Urinary bladder (tissue), 4 donors: ENCODE measurements around the gene DGKB. TPM values are rescaled to one million over a fixed set of nuclear protein-coding genes. Genes with fewer than 3 reads are reported as not detected.

Source experiments
- DNase-seq: peaks from one replicate; pipeline ENCODE4 v3.0.0-alpha.2; 2015; ENCODE audit errors: extremely low spot score
- H3K27ac ChIP-seq: one replicate; pipeline ENCODE4 v1.5.1; 2013; ENCODE audit warnings: low read depth, mild to moderate bottlenecking, moderate library complexity
- H3K36me3 ChIP-seq: one replicate; pipeline ENCODE4 v1.6.1; 2013; ENCODE audit warnings: mild to moderate bottlenecking, moderate library complexity; ENCODE audit not compliant: insufficient read depth
- H3K4me1 ChIP-seq: one replicate; pipeline ENCODE4 v1.6.1; 2013; ENCODE audit warnings: mild to moderate bottlenecking, moderate library complexity; ENCODE audit not compliant: insufficient read depth
- H3K4me3 ChIP-seq: one replicate; pipeline ENCODE4 v1.5.1; 2013; ENCODE audit warnings: low read depth, low read length
- WGBS: extraction: QIAGEN DNeasy Blood & Tissue Kit; methylation state at CpG from one replicate; pipeline ENCODE4 v1.1.7; 2013; 5-methylcytosine and 5-hydroxymethylcytosine counted together
- polyA plus RNA-seq: library from polyadenylated mRNA; stranded (reverse); fragments of 200-250 nt; gene quantifications from one replicate; pipeline ENCODE4 v1.2.3, GENCODE V29; 2013
- total RNA-seq: library from RNA; depleted of rRNA; stranded (reverse); fragments of >200 nt; gene quantifications from one replicate; pipeline ENCODE4 v1.2.3, GENCODE V29; 2014
- donor health status: healthy with polysubstance abuse.
- donor health status: healthy.

Gene DGKB
- total and polyA plus RNA-seq, 2 donors, result 1.2 to 22.5 TPM

DNA sequence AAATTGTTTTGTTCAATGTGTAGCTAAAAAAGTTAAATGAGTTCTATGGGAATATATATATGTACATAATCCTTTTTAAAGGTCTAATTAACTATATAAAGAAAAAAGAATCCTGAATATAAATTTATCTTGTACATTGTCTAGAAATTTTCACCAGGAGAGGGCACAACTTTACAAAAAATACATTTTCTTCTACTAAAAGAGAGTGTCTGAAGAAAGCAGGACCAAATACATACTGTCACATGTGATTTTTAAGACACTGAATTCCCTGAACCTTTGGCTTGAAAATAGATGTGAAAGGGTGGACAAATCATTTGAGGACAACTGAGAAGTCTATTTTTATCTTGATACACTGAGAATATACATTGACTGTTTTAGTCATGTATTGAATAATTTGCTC lies 204.3 kb downstream of the DGKB start:
- H3K27ac ChIP-seq, result no peak overlapping the region

DNA sequence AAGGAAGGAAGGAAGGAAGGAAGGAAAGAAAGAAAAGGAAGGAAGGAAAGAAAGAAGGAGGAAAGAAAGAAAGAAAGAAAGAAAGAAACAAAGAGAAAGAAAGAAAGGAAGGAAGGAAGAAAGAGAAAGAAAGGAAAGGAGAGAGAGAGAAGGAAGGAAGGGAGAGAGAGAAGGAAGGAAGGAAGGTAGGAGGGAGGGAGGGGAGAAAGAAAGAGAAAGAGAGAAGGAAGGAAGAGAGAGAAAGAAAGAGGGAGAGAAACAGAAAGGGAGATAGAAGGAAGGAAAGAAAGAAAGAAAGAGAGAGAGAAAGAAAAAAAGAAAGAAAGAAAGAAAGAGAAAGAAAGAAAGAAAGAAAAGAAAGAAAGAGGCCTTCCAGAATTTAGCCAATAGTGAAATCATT lies 204.9 kb downstream of the DGKB start:
- DNase-seq, result no peak
- H3K4me3 ChIP-seq, result no peak overlapping the region
- peaks cover 1% of the 10 kb centered on the region for H3K36me3 ChIP-seq
- no peak overlapping the region for H3K27ac ChIP-seq
- H3K4me1 ChIP-seq, result no peaks in the 10 kb centered on the region

More for the DNA sequence above, 204.3 kb downstream of the DGKB start:
- Histone ChIP-seq H3K4me3 (no peak overlapping the region), H3K36me3 (peaks cover 1% of the 10 kb centered on the region), H3K4me1 (no peaks in the 10 kb centered on the region)
- no peak for DNase-seq

DNA sequence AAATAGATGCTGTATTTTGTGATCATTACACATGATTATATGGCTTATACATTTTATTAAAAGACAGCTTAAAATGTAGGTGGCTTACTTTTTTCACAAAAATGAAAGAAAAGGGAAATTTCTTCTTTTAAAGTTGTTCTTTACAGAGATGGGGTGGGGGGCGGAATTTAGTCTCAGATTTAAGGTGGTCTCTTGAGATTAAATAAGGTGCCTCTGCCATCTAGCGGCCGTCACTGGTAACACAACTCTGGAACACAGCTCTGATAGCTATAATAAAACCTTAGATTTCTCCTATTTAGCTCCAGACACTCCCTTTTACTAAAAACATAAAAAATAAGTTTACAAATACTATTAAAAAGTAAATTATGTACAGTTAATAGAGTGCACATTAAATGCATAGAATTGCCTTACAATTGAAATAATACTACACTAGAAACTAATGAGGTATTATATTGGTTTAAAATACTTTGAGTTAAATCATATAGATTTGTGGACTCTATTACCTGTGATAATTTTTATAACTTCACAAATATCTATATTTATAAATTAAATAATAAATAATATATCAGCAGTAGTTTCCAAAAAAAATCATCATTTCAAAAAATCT lies 210.9 kb downstream of the DGKB start:
- H3K27ac ChIP-seq, result no peak overlapping the region
- H3K36me3 ChIP-seq, result peaks cover 1% of the 10 kb centered on the region
- no peaks in the 10 kb centered on the region for H3K4me1 ChIP-seq
- H3K4me3 ChIP-seq, result no peak overlapping the region
- DNase-seq, result no peak
- 4% methylated on average over 3 of the region's 3 CpGs for WGBS

DNA sequence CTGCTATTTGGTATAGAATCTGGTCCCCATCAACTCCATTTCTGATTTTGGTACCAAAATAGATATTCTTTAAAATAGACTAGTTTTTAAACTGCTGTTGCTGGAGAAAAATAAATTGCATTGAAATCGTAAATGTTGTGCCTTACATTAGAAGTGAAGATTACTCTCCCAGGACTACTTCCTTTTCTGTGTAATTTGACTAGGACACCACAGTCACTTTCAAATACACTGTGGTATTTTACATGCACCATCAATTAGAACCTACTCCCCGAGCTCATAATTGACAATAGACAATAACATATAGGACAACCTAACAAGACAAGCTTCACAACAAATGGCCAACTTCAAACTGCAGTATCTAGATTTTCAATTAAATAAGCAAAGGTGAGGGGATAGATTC lies 211.5 kb downstream of the DGKB start:
- DNase-seq, result no peak
- 70% methylated on average over 2 of the region's 2 CpGs for WGBS
- Histone ChIP-seq H3K4me1 (no peaks in the 10 kb centered on the region), H3K27ac (no peak overlapping the region), H3K36me3 (peaks cover 1% of the 10 kb centered on the region), H3K4me3 (no peak overlapping the region)

DNA sequence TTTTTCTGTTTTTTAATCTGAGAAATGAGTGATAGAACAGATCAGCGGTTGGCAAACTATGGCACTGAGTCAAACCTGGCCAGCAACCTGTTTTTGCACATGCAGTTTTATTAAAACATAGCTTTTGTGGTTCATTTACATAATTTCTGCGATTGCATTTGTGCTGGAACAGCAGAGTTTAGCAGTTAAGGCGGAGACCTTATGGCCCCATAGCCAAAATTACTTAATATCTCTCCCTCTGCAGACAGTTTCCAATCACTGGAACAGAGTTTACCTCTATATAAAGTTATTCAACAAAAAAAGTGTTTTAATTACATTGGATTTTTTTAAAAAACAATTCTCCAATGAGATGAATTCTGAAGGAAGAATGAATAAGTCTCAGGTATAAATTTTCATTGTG lies 212.1 kb downstream of the DGKB start:
- Histone ChIP-seq H3K4me3 (no peak overlapping the region), H3K27ac (no peak overlapping the region), H3K4me1 (no peaks in the 10 kb centered on the region), H3K36me3 (no peaks in the 10 kb centered on the region)
- 93% methylated on average over 3 of the region's 3 CpGs for WGBS
- no peak for DNase-seq

DNA sequence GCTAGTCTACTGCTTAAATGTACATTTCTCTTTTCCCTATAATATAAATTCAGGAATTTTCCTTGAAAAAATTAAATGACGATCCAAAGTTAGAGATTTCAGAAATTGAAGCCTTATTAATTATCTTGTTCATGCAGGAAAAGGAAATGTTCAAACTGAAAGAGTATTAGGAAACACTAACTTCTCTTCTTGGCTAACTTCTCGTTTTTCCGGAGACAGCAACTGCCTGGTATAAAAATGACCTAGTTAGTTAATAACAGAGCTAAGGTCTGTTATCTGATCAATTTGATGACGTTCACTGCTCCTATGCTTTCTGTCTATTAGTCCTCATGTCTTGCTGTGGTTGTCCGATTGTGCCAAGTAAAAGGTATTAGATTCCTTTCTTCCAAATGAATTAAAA lies 212.5 kb downstream of the DGKB start:
- DNase-seq, result no peak
- Histone ChIP-seq H3K4me1 (no peaks in the 10 kb centered on the region), H3K36me3 (no peaks in the 10 kb centered on the region), H3K27ac (no peak overlapping the region), H3K4me3 (no peak overlapping the region)
- 70% methylated on average over 5 of the region's 5 CpGs for WGBS

DNA sequence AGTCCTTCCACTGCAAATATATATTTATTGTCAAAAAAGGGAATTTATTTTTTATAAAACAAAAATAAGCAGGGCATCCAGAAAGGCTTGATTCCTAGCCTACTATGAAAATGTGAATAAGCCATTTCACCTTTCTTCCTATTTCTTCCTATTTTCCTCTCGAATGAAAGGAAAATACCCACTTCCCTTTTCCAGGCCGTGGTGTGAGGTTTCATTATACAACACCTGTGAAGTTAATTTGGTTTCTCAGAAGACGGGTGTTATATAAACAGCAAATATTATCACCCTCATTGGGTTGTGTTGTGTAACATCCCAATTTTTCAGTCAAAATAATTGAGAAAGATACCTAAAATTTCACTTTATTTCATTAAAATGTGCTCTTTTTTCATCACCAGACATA lies 214.3 kb downstream of the DGKB start:
- Histone ChIP-seq H3K36me3 (no peaks in the 10 kb centered on the region), H3K4me1 (no peaks in the 10 kb centered on the region), H3K27ac (no peak overlapping the region), H3K4me3 (no peak overlapping the region)
- 43% methylated on average over 3 of the region's 3 CpGs for WGBS
- DNase-seq, result no peak

DNA sequence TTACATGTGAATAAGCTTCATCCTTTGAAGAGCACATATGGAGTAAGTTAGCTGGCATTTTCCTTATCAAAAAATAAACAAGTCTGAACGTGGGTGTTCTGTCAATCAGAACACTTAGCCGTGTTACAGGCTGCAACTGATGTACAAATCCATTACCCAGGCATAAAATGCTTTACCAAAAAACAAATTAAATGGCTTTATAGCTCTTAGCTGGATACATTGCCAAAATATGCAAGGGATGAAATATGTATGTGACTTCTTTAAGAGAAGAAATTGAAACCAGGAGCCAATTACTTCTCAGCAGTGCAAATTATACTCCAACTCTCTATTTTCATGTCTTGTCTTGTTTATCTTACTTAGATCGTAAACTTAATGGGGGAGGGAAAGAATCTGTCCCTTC lies 214.8 kb downstream of the DGKB start:
- 32% methylated on average over 3 of the region's 3 CpGs for WGBS
- no peak overlapping the region for H3K4me3 ChIP-seq
- no peaks in the 10 kb centered on the region for H3K4me1 ChIP-seq
- no peak for DNase-seq
- H3K27ac ChIP-seq, result no peak overlapping the region
- H3K36me3 ChIP-seq, result no peaks in the 10 kb centered on the region

DNA sequence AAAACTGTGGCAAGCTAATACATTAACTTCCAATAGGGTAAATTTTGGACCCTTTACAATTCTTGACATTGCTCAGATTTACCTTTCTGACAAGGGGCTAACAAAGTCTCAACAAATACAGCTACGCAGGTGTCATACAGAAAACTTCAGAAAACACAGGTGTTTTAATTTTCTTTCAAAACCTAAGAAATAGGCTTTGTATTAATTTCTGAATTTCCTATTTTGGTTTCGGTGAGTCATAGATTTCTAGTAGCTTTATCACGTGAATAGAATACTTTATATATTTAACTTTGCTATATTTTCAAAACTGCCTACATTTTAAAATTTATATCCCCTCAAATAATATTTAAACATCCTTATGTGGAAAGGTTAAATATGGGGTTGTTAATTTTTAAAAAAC lies 215.3 kb downstream of the DGKB start:
- DNase-seq, result no peak
- H3K27ac ChIP-seq, result no peak overlapping the region
- WGBS, result 91% methylated on average over 3 of the region's 3 CpGs

DNA sequence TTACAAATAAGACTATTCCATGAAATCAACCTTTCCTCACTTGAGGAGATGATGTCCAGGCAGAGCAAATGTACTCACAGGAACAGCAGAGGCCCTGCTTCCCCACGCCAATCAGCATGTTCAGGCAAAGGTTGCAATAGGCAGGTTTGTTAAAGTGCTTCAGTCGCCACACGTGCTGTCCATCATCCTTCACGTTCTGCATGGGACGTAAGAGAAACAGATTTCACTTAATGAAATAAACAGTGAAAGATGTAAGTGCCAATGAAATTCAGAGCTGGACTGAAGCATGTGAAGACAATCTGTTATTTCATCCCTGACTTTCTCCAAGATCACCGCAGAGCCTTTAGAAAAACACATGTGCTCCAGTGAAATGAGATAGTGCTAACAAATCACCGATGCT lies 217.4 kb downstream of the DGKB start:
- 68% methylated on average over 7 of the region's 7 CpGs for WGBS
- Histone ChIP-seq H3K27ac (no peak overlapping the region), H3K4me3 (no peak overlapping the region), H3K4me1 (no peaks in the 10 kb centered on the region), H3K36me3 (no peaks in the 10 kb centered on the region)
- DNase-seq, result no peak

More for the DNA sequence above, 215.3 kb downstream of the DGKB start:
- Histone ChIP-seq H3K4me3 (no peak overlapping the region), H3K36me3 (no peaks in the 10 kb centered on the region), H3K4me1 (no peaks in the 10 kb centered on the region)

DNA sequence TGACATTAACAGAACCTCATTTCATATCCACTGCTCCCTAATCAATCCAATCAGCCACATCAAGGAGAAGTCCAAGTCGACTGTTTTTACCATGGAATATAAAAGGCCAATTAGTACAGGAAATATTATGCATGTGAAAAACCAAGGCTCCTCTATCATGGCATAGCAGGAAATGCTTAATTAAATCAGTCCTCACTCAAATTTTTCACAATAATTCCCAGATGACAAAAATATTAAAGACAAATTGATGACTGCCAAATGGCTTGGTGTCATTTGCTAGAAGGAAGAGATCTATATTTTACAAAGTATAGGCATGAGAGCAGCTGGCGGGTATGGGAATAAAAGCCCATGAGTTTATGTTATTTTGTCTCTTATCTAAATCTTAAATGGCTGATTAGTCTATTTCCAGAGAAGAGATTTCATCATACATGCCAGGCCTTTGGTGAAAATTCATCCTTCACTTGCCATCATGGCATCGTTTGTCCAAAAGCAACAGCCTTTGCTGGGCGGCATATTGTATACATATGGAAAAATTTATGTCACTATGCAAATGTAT lies 219.6 kb downstream of the DGKB start:
- no peak for DNase-seq
- WGBS, result 82% methylated on average over 4 of the region's 4 CpGs
- H3K36me3 ChIP-seq, result no peaks in the 10 kb centered on the region
- H3K27ac ChIP-seq, result no peak overlapping the region
- no peak overlapping the region for H3K4me3 ChIP-seq
- no peaks in the 10 kb centered on the region for H3K4me1 ChIP-seq

DNA sequence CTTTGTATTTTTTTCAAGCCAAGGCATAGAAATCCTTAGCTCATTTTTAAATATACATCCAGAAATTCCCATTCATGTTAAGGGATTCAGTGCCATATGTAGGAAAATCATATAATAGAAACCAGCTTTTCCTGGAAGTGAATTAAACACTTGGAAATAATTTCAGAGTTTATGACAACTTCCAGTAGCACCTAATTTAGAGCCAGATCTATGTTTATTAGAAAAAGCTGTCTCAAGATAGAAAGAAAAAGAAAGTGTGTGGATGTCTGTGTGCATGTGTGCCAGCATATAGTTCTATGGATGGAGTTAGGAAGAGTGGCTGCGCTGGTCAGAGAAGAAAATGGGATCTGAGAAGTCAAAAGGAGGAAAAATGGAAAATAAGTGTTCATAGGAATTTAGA lies 225.7 kb downstream of the DGKB start:
- WGBS, result 100% methylated on average over 1 of the region's 1 CpG
- DNase-seq, result no peak

DNA sequence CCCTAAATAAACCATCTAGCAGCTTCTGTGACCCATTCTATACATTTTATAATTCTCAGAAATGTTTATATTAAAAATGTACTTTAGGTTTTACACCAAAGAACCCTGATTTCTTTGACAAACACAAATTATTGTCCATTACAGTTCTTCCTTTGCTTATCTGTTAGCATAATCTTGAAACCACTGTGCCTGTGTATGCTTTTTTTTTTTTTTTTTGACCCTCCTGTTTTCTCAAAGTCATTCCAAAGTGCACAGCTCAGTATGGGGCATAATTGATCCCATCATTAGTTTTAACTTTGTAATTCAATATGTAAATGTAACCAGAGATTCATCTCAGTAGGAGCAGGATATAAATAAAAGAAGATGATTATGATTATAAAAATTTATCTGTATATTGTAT lies 229.3 kb downstream of the DGKB start:
- no peaks in the 10 kb centered on the region for H3K36me3 ChIP-seq
- no peaks in the 10 kb centered on the region for H3K4me1 ChIP-seq
- H3K4me3 ChIP-seq, result no peak overlapping the region

More for the DNA sequence above, 225.7 kb downstream of the DGKB start:
- Histone ChIP-seq H3K36me3 (no peaks in the 10 kb centered on the region), H3K4me3 (no peak overlapping the region), H3K4me1 (no peaks in the 10 kb centered on the region), H3K27ac (no peak overlapping the region)

DNA sequence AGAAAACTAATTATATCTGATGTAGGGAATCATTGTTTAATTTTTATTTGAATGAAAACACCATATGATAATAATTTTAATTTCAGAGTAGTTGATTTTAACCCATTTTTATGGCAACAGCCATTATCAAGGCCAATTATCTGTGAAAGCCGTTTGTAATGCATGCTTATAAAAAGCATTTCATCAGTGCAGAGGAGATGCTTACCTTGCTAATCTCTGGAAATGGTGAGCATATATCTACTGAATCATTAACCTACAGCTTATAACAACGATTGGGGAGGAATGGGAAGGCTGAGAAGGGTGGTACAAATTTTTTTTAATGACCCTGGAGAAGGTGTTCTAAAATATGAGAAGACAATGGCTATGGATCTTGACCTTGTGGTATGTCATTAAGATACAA lies 235.6 kb downstream of the DGKB start:
- DNase-seq, result no peak
- 24% methylated on average over 2 of the region's 2 CpGs for WGBS
- H3K4me3 ChIP-seq, result no peak overlapping the region

More for the DNA sequence above, 229.3 kb downstream of the DGKB start:
- DNase-seq, result no peak
- no peak overlapping the region for H3K27ac ChIP-seq

DNA sequence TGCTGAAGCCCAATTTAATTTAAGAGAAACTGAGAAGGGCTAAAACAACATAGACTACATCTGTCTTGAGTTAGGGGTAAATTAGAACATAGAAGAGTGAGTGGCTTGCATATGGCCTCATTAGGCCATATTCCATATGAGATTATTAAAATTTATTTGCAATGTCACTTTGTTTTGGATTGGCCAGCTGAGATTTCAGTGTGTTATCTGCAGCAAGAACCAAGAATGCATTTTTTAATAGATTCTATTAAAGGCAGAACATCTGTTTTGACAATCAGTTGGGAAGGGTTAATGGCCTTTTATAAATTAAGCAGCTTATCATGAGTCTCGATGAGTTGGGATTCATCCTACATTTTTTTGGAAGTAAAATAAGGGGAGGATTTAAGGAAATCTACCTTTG lies 236.2 kb downstream of the DGKB start:
- Histone ChIP-seq H3K4me1 (no peaks in the 10 kb centered on the region), H3K4me3 (no peak overlapping the region), H3K27ac (no peak overlapping the region), H3K36me3 (no peaks in the 10 kb centered on the region)
- DNase-seq, result no peak
- whole genome bisulfite sequencing, result 29% methylated on average over 1 of the region's 1 CpG

More for the DNA sequence above, 235.6 kb downstream of the DGKB start:
- Histone ChIP-seq H3K27ac (no peak overlapping the region), H3K36me3 (no peaks in the 10 kb centered on the region), H3K4me1 (no peaks in the 10 kb centered on the region)
